Endothelial cell of umbilical vein (primary cell): Measurements from ENCODE around the gene GGN. TPM values are rescaled to one million over a fixed set of nuclear protein-coding genes. Genes with fewer than 3 reads are reported as not detected.
"Not testable (repeated sequence)": the region's sequence is repeated elsewhere in the genome, so short reads cannot be mapped to it uniquely, and the experiment has no call there.

Source experiments
- BruUV-seq: library from RNA; stranded (reverse); fragments of 400-500 nt; replicated peaks from 2 replicates; lab custom pipeline; 2021; lab: Mats Ljungman, UMichigan
- CTCF ChIA-PET: fragments of 300-600, 350-600 bp; sonication (Branson Sonifier 250); formaldehyde crosslinking; loops from one replicate; lab custom pipeline; 2021; ENCODE audit warnings: antibody characterized with exemption, inconsistent platforms; lab: Charles Lee
- POLR2A ChIA-PET: fragments of 300-600, 350-600 bp; sonication (Branson Sonifier 250); formaldehyde crosslinking; loops from one replicate; lab custom pipeline; 2021; ENCODE audit warnings: antibody characterized with exemption, inconsistent platforms; lab: Charles Lee
- DNase-seq: peaks from one replicate; pipeline ENCODE4 v3.0.0-alpha.2; 2011; ENCODE audit warnings: low read depth, low spot score
- FAIRE-seq: peaks from 2 replicates; lab custom pipeline; 2011; peaks lifted over from hg19 to GRCh38; lab: Jason Lieb, UNC
- H2AFZ ChIP-seq: 2 replicates; pipeline ENCODE4 v1.6.0; 2012; ENCODE audit warnings: low read depth, low read length, control low read depth, inconsistent platforms
- H3K27ac ChIP-seq: 2 replicates; pipeline ENCODE4 v1.5.1; 2011; ENCODE audit warnings: low read depth, mild to moderate bottlenecking, control low read depth, low read length, moderate library complexity; ENCODE audit not compliant: insufficient read depth
- H3K27me3 ChIP-seq, 2 experiments: 2 replicates each; pipeline versions ENCODE4 v1.6.0 to v1.6.1; 2011; ENCODE audit warnings: low read length in 2 of 2, mixed read lengths in 1 of 2; ENCODE audit not compliant: control insufficient read depth in 2 of 2, insufficient read depth in 2 of 2
- H3K36me3 ChIP-seq, 2 experiments: 2 replicates in 1 of 2; 3 replicates in 1 of 2; pipeline ENCODE4 v1.5.1; 2011; ENCODE audit warnings: low read length in 2 of 2, mild to moderate bottlenecking in 1 of 2, moderate library complexity in 1 of 2; ENCODE audit not compliant: control insufficient read depth in 2 of 2, insufficient read depth in 2 of 2; ENCODE audit errors: extremely low read depth in 1 of 2
- H3K4me1 ChIP-seq: 3 replicates; pipeline ENCODE4 v1.5.1; 2011; ENCODE audit warnings: mild to moderate bottlenecking, low read length; ENCODE audit not compliant: control insufficient read depth, insufficient read depth; ENCODE audit errors: extremely low read depth
- H3K4me2 ChIP-seq: 2 replicates; pipeline ENCODE4 v1.6.1; 2011; ENCODE audit warnings: low read length, control low read depth, mixed read lengths; ENCODE audit not compliant: insufficient read depth
- H3K4me3 ChIP-seq, 3 experiments: fragments of 200-600 bp in 1 of 3; sonication (generic), shearing (Covaris generic) in 1 of 3; replicated peaks in 1 of 3; 2 replicates each; pipeline ENCODE4 v1.5.1; 2011 to 2016; ENCODE audit warnings: control low read depth in 3 of 3, low read length in 3 of 3, mild to moderate bottlenecking in 2 of 3, inconsistent platforms in 1 of 3, low read depth in 1 of 3, moderate library complexity in 1 of 3; ENCODE audit not compliant: insufficient read depth in 1 of 3
- H3K79me2 ChIP-seq: 2 replicates; pipeline ENCODE4 v1.6.0; 2012; ENCODE audit warnings: low read length, inconsistent platforms; ENCODE audit not compliant: control insufficient read depth, insufficient read depth
- H3K9ac ChIP-seq: replicated peaks from 2 replicates; pipeline ENCODE3; 2011; ENCODE audit warnings: low read length, control low read depth; ENCODE audit not compliant: insufficient read depth; ENCODE audit errors: extremely low read depth
- H3K9me1 ChIP-seq: replicated peaks from 3 replicates; pipeline ENCODE4 v1.6.0; 2011; ENCODE audit warnings: mild to moderate bottlenecking, low read length; ENCODE audit not compliant: control insufficient read depth, insufficient read depth; ENCODE audit errors: extremely low read depth
- H3K9me3 ChIP-seq: replicated peaks from 2 replicates; pipeline ENCODE4 v1.5.1; 2012; ENCODE audit warnings: low read length, inconsistent platforms; ENCODE audit not compliant: control insufficient read depth, insufficient read depth
- H4K20me1 ChIP-seq: replicated peaks from 2 replicates; pipeline ENCODE3; 2011; ENCODE audit warnings: mild to moderate bottlenecking, low read length; ENCODE audit not compliant: control insufficient read depth, insufficient read depth; ENCODE audit errors: extremely low read depth
- CTCF ChIP-seq, 2 donors: IDR thresholded peaks; 1 replicate in 1 of 2; 2 replicates in 1 of 2; pipeline ENCODE4 v1.5.1; 2011; ENCODE audit warnings: low read length in 2 of 2, mild to moderate bottlenecking in 2 of 2, moderate library complexity in 2 of 2, control low read depth in 1 of 2, inconsistent platforms in 1 of 2, low read depth in 1 of 2; ENCODE audit not compliant: insufficient read depth in 1 of 2; ENCODE audit errors: extremely low read depth in 1 of 2
- FOS ChIP-seq: IDR thresholded peaks from 2 replicates; pipeline ENCODE4 v1.6.1; 2011; ENCODE audit warnings: mild to moderate bottlenecking, low read length, moderate library complexity, borderline replicate concordance; ENCODE audit not compliant: insufficient read depth
- GATA2 ChIP-seq: IDR thresholded peaks from 2 replicates; pipeline ENCODE4 v1.7.0; 2011; ENCODE audit warnings: low read depth, mild to moderate bottlenecking, moderate library complexity, mixed read lengths, low read length; ENCODE audit not compliant: insufficient read length, insufficient read depth
- JUN ChIP-seq: IDR thresholded peaks from 2 replicates; pipeline ENCODE4 v1.6.1; 2011; ENCODE audit warnings: borderline replicate concordance, low read depth; ENCODE audit not compliant: insufficient read length, insufficient read depth
- MAX ChIP-seq: IDR thresholded peaks from 2 replicates; pipeline ENCODE4 v1.6.1; 2011; ENCODE audit not compliant: insufficient read depth, insufficient read length
- POLR2A ChIP-seq: IDR thresholded peaks from 2 replicates; pipeline ENCODE4 v1.6.1; 2012; ENCODE audit warnings: low read depth, mild to moderate bottlenecking, control low read depth, low read length
- POLR2AphosphoS5 ChIP-seq: IDR thresholded peaks from 2 replicates; pipeline ENCODE4 v1.6.1; 2012; ENCODE audit warnings: low read depth, mild to moderate bottlenecking, control low read depth, low read length, moderate library complexity; ENCODE audit not compliant: insufficient read depth
- dilution Hi-C: fragments of 300-500 bp; cut with MboI; formaldehyde crosslinking; loops from one replicate; pipeline ENCODE4 v1.15.0; 2019; ENCODE audit warnings: low sequenced_read_pairs; ENCODE audit not compliant: extremely low pct_ligation_motif_present
- intact Hi-C: fragments of 100-400 bp; cut with micrococcal nuclease; formaldehyde crosslinking; loops from one replicate; pipeline ENCODE4 v1.10.0; 2022
- polyA plus RNA-seq, 4 experiments: library from polyadenylated mRNA; depleted of rRNA in 3 of 4; stranded (reverse) in 3 of 4; unstranded in 1 of 4; fragments of >200 nt; gene quantifications; 2 replicates each; pipeline versions ENCODE4 v1.2.1 to v1.2.3, GENCODE V29; 2011 to 2012; ENCODE audit warnings: missing spikeins in 1 of 4
- total RNA-seq: library from RNA; stranded (reverse); gene quantifications from 2 replicates; pipeline ENCODE4 v1.2.3, GENCODE V29; 2021

Gene GGN
- total and polyA plus RNA-seq, 2 donors (not counting 3 experiments of a cell fraction or from before 2014, with no cell fraction given) = 0.39 to 0.88 TPM

- no peaks in the 10 kb centered on the region for H3K4me1 ChIP-seq
- no peak for DNase-seq
- TF ChIP-seq MAX (no peak), CTCF (IDR thresholded peaks at IDR 0.05; ENCODE audit: extremely low read depth in 1 of 2, insufficient read depth in 1 of 2, low read depth in 1 of 2, low read length in 2 of 2) (no peak), GATA2 (no peak), POLR2AphosphoS5 (no peak), POLR2A (no peak), JUN (no peak), FOS (no peak)
- no peak overlapping the region for H3K27ac ChIP-seq
- BruUV-seq = no TSS peak
- H3K36me3 ChIP-seq = no peaks in the 10 kb centered on the region
- no peak overlapping the region for H3K9ac ChIP-seq
- H3K9me3 ChIP-seq = no peaks in the 10 kb centered on the region
- no peaks in the 10 kb centered on the region for H3K79me2 ChIP-seq
- no peak overlapping the region for H3K4me2 ChIP-seq
- H3K27me3 ChIP-seq = no peaks in the 10 kb centered on the region
- H2AFZ ChIP-seq = no peak overlapping the region
- ChIA-PET POLR2A (interaction anchor here (0.7 kb wide), 1 partner anchor 206 kb away, joined by 3 read pairs; the partner anchor contains the start of gene MAP4K1), CTCF (interaction anchor here (1.6 to 3.1 kb wide), 2 partner anchors 8 to 223 kb away, joined by 5 to 8 read pairs; partner anchors contain the start of gene FAM98C)
- H3K9me1 ChIP-seq = no peaks in the 10 kb centered on the region
- FAIRE-seq = no peak
- H4K20me1 ChIP-seq = no peaks in the 10 kb centered on the region
- dilution Hi-C loops = no loop called here
- H3K4me3 ChIP-seq = no peak overlapping the region
- intact Hi-C loops = no loop called here
Measured at GRCh38 chr19:38411041-38411712, 23.3 kb upstream of the GGN start.

GRCh38 chr19:38410407-38410806 lies 22.6 kb upstream of the GGN start:
- H3K4me1 ChIP-seq, H3K9me3 ChIP-seq, BruUV-seq, intact Hi-C loops, H3K27ac ChIP-seq, H3K4me3 ChIP-seq, DNase-seq, H3K36me3 ChIP-seq, H3K9me1 ChIP-seq, H4K20me1 ChIP-seq, H3K4me2 ChIP-seq, H2AFZ ChIP-seq, H3K27me3 ChIP-seq, POLR2A ChIA-PET, H3K79me2 ChIP-seq, dilution Hi-C loops, H3K9ac ChIP-seq, FAIRE-seq: not testable (repeated sequence)
- CTCF ChIA-PET = interaction anchor here (0.7 to 3.1 kb wide), 2 partner anchors 224 to 1354 kb away, joined by 4 to 8 read pairs; no protein-coding TSS in a partner anchor
